ENCODE results near the gene FAM3B.
A peak's percentile ranks its signal among the peaks of the same experiment; 100 is the strongest.
"Not testable (repeated sequence)": the region's sequence is repeated elsewhere in the genome, so short reads cannot be mapped to it uniquely, and the experiment has no call there.

FAM3B gene, protein sequence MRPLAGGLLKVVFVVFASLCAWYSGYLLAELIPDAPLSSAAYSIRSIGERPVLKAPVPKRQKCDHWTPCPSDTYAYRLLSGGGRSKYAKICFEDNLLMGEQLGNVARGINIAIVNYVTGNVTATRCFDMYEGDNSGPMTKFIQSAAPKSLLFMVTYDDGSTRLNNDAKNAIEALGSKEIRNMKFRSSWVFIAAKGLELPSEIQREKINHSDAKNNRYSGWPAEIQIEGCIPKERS

DNA sequence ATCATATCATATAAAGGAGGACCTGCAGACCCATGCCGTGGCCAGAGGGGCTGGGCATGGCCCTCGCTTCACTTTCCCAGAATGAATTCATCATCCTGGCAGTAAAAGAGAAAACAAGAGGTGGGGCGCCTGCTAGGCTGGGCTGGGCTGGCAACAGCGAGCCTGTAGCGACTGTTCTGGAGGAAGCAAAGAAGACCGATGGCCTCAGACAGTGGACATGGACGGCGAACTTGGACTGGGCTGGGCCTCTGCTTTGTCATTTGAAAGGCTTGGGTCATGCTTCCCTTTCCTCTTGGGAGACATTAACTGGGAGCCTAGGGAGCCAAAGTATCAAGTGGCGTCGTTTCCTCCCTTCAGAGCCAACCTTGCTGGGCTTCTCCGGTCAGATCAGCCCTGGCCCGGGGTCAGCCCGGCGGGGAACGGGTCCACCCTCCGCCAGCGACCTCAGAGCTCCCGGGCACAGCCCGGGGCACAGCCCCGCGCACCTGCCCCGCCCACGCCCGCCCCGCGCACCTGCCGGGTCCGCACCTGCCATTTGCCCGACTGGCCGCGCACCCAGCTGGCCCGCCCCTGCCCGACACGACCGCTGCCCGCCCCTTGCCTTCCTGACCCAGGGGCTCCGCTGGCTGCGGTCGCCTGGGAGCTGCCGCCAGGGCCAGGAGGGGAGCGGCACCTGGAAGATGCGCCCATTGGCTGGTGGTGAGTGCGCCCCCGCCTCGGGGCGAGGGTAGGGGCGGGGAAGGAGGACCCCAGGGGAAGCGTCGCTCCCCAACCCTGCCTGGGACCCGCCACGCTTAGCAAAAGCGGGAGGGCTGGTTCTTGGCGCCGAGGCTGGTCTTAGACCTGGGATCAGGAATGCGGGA lies at the start of gene FAM3B:
TSS of gene FAM3B (plus strand) at position 602 of the 863 bp plus-strand sequence. CDS start at position 681, 79 bp downstream.
- DNase-seq: no peak

DNA sequence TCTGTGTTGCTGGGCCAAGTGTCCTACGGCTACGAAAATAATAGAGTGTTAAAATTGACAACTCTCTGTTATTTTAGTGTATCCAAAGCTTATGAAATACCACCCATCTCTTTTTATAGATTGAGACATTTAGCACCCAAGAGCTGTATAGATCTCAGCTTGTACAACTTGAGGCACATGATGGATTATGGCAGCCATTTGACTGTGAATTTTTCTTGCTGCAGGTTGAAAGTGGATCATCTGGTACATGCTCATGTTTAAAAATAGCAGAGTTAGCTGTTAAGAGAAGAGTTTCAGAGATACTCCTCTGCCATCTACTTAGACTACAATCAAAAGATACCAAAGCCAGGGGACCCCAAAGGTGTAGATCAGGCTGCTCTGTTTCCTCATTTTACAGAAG lies 49.3 kb upstream of the FAM3B start:
- DNase-seq: no peak

DNA sequence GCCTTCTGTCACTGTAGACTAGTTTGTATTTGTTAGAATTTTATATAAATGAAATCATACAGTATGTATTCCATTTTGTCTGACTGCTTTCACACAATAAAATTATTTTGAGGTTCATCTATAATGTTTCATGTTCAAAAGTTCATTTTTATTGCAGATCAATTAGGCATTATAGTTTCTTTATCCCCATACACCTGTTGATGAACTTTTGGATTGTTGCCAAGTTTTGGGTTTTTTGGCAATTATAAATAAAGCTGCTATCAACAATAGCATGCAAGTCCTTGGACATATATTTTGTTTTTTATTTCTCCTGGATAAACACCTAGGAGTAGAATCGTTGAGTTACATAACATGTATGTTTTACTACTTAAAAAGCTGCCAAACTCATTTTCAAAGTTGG lies 47.1 kb upstream of the FAM3B start:
- no peak for DNase-seq

DNA sequence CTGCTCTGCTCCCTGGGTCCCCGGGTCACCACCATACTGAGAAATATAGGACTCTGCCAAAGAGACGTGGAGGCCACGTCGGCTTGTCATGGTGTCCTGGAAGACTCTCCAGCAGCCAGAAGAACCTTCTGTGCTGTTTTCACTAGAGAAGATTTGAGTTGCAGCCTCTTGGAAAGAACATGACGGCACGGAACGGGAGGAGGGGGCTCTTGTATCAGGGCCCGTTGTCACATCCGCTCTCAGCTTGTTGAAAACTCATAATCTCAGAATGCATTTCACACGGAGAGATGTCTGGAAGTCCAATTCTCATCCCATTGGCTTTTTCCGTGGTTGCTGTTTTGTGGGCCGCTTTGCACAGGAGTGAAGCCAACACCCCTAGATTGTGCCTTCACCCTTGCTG lies 39.4 kb upstream of the FAM3B start:
- DNase-seq: no peak

DNA sequence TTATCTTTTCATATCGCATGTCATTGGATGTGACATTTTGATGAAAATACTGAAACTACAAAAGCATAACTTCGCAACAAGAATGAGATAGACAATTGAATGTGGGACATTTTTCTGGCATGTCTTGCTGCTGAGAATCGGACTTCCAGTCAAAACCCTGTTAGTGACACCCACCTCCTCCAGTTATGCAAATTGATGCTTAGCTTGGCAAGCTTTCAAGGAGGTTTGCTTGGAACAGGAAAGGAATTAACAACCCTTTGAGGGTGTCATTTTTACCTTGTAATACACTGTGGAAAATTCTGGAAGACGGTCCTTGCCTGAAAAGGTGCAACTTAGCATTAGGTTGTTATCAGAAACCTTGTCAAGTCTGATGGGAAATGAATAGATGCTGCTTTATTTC lies 38.8 kb upstream of the FAM3B start:
- DNase-seq: no peak

DNA sequence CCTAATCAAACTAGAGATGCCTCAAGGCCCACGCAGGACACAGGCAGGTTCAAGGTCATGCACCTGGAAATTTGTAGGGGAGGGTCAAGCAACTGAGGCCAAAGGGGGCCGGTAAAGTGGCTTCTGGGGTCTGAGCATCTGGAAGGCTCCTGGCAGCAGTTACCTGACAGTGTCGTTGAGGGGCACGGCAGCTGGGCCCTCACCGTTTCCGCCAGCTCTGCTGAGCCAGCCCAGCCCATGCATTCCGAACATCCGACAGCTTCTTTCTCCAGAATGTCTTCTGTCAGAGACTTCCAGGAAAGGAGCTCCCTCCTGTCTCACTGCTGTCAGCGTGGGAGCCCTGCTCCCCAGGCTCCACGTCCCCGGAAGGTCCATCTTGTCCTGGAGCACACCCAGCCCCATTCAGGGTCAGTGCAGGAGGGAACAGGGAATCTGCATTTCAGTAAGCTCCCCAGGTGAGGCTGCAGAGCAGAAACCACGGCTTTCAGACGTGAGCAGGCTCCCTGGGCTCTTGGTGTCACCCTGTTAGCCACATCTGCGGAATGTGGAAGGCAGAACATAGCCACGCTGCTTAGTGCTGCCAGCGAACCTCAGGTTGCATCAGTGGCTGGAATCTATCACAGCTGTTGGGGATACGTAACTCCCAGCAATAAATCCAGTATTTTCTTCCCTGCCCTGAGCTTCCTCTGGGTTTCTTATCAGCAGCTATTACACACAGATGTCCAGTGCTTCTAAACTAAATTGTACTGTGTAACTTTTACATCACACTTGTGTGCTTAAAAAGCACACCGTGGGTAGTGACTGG lies 36.3 kb upstream of the FAM3B start:
- no peak for DNase-seq

DNA sequence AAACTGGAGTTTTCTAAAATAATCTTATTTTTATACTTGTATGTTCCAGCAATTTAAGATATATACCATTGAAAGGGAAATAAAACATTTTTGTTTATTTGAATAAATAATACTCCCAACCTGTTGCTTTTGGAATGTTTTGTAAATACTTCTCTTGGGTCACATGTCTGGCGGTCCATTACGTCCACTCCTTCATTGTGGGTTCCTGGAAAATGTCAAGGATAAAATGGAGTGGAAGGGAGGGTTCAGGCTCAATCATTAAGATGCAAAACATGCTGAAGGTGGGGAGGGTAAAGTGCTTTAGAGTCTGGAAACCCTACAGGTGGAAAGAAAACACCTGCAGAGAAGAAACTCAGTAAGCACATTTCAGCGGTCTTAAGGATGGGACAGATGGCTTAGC lies 34.2 kb upstream of the FAM3B start:
- no peak for DNase-seq

DNA sequence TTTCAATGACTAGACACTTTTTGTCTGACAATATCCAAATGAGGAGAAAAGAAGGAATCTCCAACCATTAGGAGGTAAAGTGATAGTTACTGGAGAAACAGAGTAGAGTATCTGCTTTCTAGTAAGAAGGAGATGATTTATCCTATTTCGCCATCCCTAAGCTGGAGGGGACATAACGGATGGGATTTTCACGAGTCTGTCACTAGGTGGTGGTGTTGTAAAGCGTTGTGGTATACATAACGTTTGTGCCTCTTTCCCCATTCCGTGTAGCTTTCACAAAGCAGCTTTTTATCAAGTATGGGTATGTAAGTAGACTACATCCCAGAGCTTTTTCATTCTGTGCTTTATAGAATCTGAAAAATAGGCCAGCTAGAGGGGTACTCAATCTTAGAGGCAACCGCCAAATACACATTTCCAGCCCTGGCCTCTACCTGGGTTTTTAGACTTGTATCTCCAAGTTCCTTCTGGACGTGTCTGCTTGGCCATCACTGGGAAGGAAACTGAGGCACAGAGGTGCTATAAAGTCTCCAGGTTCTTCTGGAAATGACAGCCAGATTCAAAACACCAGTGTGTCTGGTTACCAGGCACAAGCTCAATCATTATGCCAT lies 33.3 kb upstream of the FAM3B start:
- DNase-seq: peak; percentile 79

DNA sequence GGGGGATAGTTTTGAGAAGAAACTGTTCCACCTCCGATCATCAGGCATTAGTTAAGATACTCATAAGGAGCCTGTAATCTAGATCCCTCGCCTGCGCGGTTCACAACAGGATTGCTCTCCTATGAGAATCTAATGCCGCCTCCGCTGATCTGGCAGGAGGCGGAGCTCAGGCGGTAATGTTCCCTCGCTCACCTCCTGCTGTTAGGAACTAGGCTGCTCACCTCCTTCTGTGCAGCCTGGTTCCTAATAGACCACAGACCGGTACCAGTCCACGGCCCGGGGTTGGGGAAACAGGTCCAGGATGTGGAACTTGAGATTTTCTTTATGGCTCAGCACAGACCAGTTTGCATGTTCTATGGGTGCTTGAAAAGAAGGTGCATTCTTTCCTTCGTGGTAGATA lies 27.2 kb upstream of the FAM3B start:
- DNase-seq: peak; percentile 14

DNA sequence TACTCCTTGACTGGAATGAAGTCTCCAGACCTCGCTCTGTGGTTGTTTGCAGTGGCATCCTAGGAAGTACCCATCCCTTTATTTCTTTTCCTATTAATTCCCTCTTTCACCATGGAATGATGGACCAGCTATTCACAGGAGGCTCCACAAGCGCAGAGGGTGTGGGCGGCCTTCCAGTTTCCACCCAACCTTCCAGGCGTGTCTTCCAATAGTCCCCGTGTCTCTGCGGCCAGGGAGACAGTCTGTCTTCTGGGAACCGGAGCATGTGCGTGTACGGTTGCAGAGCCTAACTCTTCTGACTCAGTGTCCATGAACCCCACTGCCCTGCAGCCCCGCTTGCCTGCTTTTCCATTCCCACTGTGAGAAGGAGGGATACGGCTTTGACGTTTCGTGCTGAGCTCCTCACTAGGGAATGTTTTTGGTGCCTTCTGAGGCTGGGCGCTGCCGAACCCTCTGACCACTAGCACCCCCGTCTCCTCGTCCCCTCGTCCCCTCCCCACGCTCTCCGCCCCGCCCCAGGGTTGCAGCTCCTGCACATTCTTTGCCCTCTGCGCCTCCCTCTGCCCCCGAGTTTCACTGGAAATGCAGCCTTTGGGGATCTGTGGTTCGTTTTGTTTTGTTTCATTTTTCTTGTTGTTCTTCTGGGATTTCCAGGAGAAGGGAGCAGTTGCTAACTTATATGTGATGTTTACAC lies 26.3 kb upstream of the FAM3B start:
- no peak for DNase-seq

DNA sequence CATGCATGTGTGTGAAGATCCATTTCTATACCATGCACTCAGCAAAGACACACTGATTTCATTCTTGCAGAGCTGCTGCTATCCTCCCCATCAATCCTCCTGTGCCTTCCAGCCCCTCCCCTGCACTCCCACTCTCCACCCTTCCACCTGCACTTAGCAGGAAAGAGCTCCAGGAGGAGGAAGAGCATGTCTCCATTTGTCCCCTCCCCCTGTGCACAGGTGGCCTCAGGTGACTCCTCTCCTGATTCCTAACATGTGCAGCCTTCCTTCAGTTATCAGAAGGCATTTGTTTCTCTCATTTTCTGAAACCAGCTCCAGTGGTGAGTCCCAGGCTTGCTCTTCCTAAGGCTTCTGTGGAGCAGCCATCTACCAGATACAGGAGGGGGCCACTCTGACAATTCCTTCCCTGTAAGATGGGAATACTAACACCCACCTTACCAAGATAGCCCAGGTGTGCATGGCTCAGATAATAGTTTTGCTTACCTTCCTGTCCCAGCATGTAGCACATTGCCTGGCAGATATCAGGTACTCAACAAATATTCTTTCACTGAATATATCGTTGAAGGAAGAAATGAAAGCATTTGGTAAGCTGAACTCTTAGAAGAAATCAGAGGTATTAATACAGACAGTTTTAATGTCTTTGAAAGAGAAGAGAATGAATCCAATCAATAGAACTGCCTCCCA lies 21.9 kb upstream of the FAM3B start:
- no peak for DNase-seq

DNA sequence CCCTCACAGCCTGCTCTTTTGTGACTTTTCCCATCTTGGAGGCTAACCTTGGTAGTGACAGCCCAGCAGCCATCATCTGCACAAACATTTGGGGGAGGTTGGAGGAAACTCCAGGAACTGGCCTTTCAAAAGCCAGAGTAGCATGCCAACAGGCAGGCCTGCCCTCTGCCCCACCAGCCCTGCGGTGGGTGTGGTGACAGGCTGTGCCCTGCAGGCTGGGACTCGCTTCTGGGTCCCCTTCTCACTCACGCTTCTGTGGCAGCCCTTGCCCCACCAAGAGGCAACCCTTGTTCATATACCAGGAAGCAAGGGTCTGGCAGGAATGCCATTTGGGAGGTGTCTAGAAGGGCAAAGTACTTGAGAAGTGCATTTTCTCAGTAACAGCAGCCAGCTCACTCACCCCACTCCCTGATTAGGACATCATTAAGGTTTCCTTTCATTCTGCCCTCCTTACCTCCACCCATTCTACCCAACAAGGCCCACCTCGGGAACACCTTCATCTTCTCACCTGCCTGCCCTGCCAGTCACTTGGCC lies 20.8 kb upstream of the FAM3B start:
- no peak for DNase-seq

DNA sequence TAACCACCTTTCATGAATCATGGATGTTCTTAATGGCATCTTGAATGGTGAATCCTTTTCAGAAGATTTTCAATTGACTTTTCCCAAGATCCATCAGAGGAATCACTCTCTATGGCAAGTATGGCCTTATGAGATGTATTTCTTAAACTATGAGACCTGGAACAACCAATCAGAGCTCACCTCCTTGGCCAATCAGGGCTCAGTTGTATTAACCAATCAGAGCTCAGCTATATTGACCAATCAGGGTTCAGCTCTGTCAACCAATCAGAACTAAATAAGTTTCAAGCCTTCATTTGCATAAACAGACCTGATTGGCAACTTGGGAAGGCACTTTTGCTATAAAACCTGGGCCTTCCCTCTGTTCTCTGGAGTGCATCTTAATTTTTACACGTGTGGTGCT lies 13.6 kb upstream of the FAM3B start:
- no peak for DNase-seq

DNA sequence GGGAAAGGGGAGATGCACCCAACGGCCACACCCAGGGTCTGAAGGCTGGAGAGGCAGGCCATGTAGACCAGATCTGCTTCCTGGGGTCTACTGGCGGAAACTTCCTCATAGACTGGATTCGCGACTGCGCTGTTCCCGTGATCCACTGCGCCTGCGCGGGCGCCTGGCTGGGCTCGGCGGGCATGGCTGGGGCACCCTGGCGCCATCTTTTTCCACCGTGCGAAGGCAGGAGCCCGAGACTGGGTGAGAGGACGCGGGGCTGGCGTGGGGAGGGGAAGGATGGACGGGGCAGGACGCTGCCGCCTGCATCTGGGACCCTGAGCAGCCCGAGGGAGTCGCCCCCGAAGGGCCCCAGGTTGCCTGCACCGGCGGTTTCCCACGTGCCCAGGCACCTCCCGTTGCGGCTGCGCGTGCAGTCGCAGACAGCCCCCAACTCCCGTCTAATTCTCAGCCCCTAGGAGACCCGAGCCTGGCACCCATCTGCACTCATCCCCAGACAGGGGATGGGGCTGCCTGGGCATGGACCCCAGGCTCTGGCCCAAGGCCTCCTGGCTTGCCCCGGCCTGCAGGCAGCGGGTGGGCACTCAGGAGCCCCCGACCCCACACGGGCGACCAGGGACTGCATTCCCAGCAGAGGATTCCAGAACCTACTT lies 12.4 kb upstream of the FAM3B start:
- no peak for DNase-seq

DNA sequence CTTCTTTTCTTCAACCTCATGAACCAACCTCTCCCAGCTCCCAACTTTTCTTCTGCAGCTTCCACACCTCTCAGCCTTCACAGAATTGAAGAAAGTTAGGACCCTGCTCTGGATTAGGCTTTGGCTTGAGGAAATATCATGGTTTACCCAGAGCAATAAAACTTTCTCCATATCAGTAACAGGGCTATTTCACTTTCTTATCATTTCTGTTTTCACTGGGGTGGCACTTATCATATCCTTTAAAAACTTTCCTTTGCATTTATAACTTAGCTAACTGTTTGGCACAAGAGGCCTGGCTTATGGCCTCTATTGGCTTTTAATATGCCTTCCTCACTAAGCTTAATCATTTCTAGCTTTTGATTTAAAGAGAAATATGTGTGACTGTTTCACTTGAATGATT lies 9.4 kb upstream of the FAM3B start:
- no peak for DNase-seq

DNA sequence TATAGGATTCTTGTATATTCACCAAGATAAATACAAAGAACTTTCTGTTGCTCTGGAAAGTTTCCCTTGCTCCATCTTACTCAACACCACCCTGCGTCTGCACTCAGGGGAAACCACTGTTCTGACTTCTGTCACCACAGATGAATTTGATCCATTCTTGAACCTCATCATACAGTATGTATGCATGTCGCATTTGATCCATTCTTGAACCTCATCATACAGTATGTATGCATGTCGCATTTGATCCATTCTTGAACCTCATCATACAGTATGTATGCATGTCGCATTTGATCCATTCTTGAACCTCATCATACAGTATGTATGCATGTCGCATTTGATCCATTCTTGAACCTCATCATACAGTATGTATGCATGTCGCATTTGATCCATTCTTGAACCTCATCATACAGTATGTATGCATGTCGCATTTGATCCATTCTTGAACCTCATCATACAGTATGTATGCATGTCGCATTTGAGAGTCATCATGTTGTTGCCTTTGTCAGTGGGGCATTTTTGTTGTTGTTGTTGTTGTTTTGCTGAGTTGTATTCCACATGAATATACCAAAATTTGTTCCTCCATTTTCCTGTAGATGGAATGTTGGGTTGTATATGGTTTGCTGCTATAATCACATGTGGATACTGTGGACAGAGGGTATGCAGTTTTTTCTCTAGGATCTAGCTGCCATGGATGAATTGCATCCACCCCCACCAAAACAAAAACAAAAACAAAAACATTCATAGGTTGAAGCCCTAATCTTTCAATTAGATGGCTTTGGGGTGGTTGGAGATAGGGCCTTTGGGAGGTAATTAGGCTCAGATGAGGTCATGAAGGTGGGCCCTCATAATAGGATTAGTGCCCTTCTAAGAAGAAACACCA lies 3.1 kb upstream of the FAM3B start:
- not testable (repeated sequence) for DNase-seq

DNA sequence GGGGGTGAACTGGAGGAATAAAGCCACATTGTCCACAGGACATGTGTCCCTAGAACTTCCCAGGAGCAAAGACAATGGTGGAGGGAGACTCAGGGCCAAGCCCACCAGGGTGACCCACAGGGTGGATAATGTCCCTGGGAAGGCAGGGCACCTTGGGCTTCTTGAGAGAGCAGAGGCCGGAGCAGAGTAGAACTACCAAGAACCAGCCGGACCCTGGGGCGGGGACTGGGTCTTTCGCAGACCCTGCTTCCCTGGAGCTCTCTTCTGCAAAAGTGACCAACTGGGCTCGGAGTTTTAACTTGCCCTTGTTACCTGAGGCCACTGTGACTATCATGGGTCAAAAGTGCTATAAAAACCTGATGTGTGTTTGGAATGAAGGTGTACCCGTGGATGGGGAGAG lies 875 bp upstream of the FAM3B start:
- DNase-seq: no peak

DNA sequence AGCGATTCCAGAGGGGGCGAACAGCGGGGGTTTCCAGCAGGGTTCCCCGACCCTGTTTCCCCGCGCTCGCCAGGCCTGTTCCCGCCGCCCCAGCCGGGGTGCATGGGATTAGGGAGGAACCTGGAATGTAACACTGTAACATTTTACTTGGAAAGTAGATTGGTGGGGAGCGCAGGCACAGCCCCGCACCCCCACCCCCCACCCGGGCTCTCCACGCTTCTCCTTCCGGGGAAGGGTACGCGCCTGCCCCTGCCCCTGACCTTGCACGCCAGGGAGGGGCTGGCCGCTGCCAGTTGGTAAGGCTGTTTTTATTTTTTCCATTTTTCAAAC lies 427 bp downstream of the FAM3B start:
- DNase-seq: no peak

DNA sequence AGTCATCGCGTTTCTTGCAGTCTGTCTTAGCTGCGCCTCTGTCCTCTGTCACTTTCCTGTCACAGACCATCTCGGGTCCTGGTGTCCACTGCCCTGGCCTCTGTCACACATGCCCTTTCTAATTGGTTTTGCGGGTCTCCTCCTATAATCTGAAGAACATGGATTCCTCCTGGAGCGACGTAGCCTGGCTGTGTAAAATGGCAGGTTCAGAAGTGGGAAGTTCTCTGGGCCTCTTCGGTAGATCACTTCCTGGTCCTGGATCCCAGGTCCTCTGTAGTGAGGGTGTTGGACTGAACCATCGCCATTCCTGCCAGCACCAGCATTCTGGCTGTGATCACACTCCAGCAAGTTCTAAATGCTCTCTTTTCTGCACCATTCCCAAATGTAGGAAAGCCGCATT lies 857 bp downstream of the FAM3B start:
- no peak for DNase-seq

DNA sequence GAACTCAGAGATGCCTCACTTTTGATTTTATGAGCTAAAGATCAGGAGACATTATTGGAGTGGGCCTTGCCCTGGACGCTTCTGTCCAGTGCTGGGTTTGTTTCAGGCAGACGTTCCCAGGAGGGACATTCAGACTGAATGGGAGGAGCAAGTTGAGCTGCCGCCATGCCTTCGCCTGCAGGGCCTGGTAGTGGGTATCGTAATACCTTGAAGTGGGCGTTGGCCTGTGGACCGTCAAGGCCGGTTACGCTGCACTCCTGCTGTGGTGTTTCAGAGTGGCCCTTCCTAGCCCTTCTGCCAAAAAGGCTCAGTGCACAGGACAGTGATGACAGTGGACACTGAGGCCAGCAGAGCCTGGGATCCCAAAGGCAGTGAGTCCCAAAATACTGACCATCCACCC lies 1.6 kb downstream of the FAM3B start:
- no peak for DNase-seq
